CMK (cell line): Measurements from ENCODE around the gene ZNF582.

Source experiments
- DNase-seq: peaks from one replicate; pipeline ENCODE4 v3.0.0-alpha.2; 2010; ENCODE audit warnings: low read depth

ZNF582 gene

DNA sequence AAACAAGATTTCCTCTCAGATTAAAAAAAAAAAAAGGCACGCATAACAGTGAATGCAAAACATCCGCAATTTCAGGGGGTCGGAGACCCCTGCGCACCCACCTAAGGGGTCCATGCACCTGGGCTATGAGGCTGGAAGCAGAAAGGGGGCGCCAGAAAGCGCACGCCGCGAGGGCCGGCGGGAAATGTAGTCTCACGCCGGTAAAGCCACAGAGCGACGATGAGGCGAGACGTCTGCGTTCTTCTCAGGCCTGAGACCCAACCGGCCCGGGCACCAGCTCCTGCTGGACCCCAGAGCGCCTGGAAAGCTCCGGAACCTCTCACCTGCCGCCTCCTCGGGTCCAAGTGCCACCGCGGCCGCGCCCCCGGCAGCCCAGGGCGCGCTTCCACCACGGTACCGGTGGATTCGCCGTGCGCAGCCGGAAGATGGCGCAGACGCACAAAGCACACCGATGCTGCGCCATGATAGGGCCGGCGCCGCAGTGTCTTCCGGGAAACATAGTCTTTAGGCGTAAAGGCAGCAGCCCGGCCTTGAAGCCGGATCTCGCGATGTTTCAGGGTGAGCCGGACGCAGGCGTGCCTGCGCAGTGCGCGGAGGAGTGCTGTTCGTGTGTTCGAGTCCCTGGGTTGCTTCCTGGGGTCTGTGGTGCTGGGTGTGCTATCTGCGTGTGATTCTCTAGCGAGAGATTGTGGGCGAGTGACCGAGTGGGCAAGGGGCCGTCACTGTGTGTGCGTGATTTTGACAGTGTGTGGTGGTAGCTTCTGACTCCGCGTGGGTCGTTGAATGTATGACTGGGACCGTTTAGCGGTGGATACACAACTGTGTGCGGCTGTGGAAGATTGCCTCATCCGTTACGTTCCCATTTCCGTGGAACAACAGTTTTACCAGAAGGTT lies at the start of gene ZNF582:
TSS of gene ZNF582 (minus strand) at position 416 of the 894 bp plus-strand sequence. CDS start 1,782 bp downstream, outside the sequence.
- DNase-seq: peak; percentile 99

DNA sequence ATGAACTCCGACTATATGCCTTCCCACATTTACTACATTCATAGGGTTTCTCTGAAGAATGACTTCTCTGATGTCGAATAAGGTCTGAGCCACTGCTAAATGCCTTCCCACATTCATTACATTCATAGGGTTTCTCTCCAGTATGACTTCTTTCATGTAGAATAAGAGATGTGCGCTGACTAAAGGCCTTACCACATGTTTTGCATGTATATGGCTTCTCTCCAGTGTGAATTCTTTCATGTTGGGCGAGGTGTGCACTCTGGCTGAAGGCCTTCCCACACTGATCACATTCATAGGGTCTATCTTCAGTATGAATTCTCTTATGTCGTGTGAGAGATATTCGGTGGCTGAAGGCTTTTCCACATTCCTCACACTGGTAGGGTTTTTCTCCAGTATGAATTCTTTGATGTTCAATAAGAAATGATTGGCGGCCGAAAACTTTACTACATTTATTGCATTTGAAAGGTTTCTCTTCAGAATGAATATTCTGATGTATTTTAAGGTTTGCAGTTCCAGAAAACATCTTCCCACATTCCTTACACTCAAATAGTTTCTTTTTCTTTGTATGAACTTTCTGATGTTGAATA lies 48.0 kb upstream of the ZNF582 start:
- DNase-seq: no peak

DNA sequence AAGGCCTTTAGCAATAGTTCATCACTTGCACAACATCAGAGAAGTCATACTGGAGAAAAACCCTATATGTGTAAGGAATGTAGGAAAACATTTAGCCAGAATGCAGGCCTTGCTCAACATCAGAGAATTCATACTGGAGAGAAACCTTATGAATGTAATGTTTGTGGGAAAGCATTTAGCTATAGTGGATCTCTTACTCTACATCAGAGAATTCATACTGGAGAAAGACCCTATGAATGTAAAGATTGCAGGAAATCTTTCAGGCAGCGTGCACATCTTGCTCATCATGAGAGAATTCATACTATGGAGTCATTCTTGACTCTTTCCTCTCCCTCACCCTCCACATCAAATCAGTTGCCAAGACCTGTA lies 30.6 kb upstream of the ZNF582 start:
- no peak for DNase-seq

DNA sequence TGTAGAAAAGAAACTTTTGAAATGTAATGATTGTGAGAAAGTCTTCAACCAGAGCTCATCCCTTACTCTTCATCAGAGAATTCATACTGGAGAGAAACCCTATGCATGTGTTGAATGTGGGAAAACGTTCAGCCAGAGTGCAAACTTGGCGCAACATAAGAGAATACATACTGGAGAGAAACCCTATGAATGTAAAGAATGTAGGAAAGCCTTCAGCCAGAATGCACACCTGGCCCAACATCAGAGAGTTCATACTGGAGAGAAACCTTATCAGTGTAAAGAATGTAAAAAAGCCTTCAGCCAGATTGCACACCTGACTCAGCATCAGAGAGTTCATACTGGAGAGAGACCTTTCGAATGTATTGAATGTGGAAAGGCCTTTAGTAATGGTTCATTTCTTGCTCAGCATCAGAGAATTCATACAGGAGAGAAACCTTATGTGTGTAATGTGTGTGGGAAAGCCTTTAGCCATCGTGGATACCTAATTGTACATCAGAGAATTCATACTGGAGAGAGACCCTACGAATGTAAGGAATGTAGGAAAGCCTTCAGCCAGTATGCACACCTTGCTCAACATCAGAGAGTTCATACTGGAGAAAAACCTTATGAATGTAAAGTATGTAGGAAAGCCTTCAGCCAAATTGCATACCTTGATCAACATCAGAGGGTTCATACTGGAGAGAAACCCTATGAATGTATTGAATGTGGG lies 30.1 kb upstream of the ZNF582 start:
- no peak for DNase-seq

DNA sequence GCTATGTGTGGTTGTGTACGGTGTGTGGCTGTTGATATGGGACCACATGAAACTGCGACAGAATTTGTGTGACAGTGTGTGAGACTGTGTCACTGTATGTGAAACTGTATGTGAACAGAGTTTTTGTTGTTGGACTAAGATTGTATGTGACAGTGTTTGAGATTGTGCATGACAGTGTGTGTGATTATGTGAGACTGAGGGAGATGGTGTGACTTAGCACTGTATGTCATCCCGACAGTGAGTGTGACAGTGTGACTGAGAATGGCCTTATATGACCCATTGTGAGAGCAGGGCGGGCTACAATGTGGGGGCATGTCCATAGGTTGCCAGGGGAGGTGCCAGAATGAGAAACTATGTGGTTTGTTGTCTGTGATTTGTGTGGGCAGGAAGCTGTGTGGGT lies 11.7 kb upstream of the ZNF582 start:
- DNase-seq: no peak

DNA sequence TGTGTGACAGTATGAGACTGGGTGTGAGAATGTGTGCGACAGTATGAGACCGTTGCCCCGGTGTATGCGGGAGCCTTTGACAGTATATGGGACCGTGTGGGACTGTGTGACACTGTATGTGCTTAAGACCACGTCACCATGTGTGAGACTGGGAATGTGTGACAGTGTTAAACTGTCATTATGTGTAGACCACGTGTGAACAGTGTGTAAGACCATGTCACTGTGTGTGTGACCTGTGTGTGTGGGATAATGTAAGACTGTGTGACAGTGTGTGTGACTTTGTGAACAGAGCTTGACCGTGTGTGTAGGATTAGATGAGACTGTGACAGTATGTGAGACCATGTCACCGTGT lies 11.3 kb upstream of the ZNF582 start:
- no peak for DNase-seq

DNA sequence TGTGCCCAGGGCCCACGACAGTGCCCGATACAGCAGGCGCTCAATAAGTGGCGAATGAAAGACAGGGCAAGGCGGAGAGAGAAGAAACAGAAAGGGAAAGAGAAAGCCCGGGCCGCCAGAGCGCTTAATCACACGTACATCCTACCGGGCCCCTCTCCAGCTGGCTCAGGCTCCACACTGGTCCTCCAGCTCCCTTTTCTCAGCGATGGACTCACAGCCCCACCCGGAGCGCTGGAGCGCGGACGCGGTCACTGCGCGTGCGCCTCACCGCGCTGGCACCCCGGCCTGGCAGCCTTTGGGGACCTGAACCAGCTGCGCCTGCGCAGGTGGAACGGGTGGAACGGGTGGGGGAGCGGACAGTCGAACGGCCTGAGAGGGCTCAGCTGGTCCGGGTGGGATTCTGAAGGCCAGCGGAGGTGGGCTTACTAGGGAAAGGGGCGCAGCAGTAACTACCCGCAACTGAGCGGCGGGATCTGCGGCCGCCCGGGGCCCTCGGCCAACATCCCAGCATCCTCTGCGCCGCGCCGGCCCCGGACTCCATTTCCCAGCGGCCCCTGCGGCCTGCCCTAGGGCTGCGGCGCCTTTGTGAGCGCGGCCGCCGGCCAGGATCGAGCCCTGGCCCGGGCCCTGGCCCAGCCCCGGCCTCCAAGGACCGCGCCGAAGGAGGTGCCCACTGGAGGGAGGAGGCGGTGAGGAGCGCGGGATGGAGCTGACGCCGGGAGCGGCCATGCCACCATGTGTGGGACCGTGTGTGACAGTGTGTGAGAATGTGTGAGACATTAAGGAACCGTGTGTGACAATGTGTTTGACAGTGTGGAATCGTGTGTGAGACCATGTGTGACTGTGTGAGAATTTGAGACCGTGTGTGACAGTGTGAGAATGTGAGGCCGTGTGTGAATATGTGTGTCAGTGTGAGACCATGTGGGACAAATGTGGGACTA lies 10.7 kb upstream of the ZNF582 start, which contains the start of gene ZNF583:
TSS of gene ZNF583 (plus strand) at position 569 of the 941 bp plus-strand sequence. CDS start 2,783 bp downstream, outside the sequence.
- DNase-seq: peak; percentile 94

DNA sequence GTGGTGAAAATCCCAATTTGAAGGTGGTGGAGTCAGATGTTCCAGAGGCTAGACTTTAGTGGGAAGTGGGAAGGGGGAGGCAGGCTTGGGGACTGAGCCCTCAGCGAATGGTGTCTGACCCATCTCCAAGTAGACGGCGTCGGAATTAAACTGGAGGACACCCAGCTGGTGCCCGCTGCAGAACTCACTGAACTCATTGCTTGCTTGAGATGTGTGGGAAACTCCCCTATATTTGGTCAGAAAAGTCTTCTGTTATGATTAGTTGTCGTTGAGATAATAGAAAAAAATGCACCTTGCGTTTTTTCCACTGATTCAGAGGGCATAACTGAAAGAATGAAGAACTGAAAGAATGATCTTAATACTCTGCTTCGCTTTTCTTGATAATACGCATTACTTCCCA lies 9.9 kb upstream of the ZNF582 start:
- no peak for DNase-seq

DNA sequence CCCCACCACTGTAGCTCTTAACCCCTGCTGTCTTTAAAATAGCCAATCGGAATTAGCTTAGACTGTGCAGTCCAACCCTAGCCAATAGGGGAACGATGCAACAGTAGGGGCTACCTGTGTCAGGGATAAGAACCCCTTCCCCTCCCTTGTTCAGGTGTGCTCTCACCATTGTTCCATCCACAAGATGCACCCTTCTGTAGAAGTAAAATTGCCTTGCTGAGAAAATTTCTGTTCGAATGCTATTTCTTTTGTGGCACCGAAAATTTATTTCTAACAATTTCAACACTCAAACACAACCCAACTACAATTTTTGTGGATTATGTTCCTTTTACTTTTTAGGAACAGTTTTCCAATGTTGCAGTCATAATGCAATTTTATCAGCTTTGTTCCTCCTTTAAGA lies 7.2 kb upstream of the ZNF582 start:
- no peak for DNase-seq

DNA sequence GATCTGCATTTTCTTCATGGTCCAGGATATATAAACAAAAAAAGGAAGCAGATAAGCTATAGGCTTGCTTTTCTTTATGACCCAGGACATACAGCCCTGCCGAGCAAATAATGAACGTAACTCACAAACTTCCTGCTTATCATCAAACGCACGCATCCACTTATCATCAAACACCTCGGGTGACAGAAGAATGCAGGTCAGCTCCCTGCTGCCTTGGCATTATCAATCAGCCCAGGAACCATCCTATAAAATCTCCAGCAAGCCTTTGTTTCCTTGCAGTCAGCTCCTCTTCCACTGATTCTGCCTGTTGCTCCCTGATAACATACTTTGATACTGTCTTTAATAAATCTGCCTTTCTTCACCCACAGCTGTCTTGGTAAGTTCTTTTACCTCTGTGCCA lies 5.5 kb upstream of the ZNF582 start:
- peak; percentile 97 for DNase-seq

DNA sequence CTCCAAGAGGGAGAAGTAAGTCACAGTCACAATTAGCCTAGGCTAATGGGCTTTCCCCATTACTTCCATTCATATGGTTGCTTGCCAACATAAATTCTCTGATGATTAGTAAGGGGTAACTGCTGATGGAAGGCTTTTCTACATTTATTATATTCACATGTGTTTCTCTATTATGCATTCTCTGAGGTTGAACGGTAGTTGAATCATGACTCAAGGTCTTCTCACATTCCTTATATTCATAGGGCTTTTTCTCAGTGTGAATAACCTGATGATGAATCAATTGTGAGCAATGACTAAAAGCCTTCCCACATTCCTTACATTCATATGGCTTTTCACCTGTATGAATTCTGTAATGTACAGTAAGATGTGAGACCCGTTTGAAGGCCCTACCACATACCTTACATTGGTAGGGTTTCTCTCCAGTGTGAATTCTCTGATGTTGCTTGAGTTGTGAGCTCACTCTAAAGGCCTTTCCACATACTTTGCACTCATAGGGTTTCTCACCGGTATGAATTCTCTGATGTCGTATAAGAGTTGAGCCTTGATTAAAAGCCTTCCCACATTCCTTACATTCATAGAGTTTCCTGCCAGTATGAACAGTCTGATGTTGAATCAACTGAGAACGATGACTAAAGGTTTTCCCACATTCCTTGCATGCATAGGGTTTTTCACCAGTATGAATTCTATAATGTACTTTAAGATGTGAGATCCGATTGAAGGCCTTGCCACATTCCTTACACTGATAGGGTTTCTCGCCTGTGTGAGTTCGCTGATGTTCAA lies 9.3 kb downstream of the ZNF582 start:
- no peak for DNase-seq

DNA sequence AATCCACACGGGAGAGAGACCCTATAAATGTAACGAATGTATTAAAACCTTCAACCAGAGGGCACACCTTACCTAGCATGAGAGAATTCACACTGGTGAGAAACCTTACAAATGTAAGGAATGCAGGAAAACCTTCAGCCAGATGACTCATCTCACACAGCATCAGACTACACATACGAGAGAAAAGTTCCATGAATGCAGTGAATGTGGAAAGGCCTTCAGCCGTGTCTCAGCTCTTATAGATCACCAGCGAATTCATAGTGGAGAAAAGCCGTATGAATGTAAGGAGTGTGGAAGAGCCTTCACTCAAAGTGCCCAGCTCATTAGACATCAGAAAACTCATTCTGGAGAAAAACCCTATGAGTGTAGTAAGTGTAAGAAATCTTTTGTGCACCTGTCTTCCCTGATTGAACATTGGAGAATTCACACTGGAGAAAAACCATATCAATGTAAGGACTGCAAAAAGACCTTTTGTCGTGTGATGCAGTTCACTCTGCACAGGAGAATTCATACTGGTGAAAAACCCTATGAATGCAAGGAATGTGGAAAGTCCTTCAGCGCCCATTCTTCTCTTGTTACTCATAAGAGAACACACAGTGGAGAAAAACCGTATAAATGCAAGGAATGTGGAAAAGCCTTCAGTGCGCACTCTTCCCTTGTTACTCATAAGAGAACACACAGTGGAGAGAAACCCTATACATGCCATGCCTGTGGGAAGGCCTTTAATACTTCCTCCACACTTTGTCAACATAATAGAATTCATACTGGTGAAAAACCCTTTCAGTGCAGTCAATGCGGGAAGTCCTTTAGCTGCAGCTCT lies 16.0 kb downstream of the ZNF582 start:
- DNase-seq: no peak

DNA sequence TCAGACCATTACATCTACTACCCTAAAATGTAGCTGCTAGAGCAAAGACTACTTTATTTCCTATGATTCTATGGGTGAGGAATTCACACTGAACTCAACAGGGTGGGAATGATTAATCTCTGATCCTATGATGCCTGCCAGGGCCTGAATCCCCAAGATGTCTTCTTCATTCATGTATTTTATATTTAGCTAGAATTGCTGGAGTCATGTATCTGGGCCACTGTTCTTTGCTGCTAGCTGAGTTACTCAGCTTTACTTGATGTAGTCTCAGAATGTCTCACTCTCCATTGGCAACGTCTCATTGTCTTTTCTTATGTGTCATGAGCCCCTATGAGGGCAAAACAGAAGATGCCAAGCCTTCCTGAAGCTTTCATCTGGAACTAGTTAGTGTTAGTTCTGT lies 21.1 kb downstream of the ZNF582 start:
- no peak for DNase-seq

DNA sequence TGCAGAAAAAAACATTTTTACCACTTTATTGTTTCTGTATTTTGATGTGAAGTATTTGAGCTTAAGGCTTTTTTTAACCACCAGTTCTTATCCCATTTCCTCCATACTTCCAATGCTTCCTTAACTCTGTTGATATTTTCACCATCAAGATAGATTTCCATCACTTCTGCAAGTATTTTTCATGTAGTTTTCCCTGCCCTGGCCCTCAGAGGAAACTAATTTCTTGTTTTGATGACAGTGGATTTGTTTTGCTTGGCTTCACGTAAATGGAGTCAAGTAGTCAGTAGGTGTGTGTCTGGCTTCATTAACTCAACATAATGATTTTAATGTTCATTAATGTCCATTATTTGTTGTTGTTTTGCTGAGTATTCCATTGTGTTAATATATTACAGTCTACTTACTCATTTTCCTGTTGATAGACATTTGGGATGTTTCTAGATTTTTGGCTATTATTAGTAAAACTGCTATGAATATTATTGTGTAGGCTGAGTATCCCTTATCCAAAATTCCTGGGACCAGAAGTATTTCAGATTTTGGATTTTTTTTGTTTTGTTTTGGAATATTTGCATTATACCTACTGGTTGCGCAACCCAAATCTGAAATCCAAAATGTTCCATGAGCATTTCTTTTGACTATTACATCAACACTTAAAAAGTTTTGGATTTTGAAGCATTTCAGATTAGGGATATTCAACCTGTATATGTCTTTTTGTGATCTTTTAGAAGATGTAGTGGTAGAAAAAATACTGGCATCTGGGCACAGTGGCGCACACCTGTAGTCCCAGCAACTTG lies 23.3 kb downstream of the ZNF582 start:
- no peak for DNase-seq

DNA sequence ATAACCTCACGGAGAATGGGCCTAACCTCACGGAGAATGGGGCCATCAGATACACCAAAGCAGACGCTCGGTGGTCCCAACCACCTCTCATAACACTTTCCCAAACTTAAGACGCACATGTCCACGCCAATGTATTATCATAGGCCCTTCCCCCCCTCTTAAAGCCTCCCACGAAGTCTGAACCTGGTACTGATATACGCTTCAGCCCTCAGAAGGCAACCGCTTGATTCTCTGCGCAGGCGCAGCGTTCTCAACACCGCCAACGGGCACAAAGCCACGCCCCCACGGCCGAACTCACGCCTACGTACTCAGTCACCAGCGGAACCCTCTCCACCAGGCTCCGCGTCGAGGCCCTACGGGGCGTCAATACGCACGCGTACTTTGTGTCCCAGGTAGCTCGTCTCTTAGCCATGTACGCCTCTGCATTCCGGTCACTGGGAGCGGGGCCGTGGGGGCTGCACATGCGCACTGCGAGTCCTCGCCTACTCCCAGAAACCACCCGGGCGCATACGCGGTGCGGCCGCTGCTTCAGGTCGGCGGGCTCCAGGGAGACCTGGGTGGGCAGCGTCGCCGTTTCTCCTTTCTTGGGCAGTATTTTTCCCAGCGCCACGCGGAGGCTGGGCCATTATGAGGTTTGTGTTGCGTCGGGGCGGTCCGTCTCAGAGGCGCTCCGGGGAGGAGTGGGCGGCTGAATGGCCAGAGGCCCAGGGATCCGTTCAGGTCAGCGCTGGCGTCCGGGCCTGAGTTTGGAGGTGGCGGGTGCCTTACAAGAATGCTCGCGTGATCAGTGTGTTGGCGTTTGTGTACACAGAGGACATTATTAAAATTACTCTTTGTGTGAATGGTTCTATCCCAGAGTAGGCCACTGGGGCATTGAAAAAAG lies 25.3 kb downstream of the ZNF582 start:
- DNase-seq: peak; percentile 99

DNA sequence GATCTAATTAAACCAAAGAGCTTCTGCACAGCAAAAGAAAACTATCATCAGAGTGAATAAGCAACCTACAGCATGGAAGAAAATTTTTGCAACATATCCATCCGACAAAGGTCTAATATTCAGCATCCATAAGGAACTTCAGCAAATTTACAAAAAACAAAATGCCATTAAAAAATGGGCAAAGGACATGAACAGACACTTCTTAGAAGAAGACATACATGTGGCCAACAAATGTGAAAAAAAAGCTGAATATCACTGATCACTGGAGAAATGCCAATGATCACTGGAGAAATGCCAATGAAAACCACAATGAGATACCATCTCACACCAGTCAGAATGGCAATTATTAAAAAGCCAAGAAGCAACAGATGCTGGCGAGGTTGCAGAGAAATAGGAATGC lies 32.5 kb downstream of the ZNF582 start:
- no peak for DNase-seq

DNA sequence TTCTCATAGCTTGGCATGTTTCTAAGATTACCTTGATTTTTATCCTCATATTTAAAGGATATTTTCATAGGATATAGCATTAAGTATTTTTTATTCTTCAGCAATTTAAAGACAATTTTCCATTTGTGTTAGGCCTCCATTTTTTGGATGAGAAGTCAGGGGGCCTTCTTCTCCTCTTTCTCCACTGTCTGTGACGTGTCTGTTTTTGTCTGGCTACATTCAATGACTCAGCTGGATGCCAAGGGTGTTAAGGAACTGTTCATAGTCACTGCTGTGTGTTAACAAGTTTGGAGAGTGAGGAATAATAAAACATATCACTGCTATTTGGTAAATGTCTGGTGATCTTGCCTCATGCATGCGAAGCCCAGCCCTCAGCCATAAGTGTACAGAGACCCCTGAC lies 36.4 kb downstream of the ZNF582 start:
- DNase-seq: no peak

DNA sequence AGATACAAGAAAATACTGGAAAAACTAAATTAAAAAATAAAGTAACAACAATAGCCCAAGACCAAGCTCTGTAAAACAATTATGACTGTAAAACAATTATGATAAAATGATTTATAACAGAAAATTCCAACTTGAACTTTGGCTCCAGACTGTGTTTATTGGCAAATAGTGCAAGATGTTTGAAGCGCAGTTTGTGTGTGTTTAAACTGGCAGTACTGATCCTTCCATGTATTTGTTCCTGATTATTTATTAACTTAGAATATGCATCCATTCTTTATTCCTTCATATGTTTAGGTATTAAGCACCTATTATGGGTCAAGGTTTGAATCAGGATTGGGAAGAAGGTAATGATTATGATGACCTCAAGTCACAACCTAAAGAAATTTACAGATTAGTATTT lies 37.8 kb downstream of the ZNF582 start:
- no peak for DNase-seq
